GM10248 (cell line): ENCODE results near the gene NLRP9.

Source experiments
- CTCF ChIA-PET: fragments of 300-600 bp; sonication (Branson Sonifier 250); formaldehyde crosslinking; extraction: SDS; loops from one replicate; lab custom pipeline; 2021; ENCODE audit warnings: antibody characterized with exemption; lab: Yijun Ruan, JAX
- POLR2A ChIA-PET: fragments of 350-650 bp; sonication (Branson Sonifier 250); formaldehyde crosslinking; extraction: SDS; loops from one replicate; lab custom pipeline; 2020; ENCODE audit warnings: antibody characterized with exemption; lab: Yijun Ruan, JAX
- DNase-seq: peaks from one replicate; pipeline ENCODE4 v3.0.0; 2012; ENCODE audit errors: extremely low spot score
- TF ChIP-seq, protein P1 (sequence below): IDR thresholded peaks from 2 replicates; pipeline ENCODE4 v1.5.1; 2012; ENCODE audit warnings: mild to moderate bottlenecking, low read depth; ENCODE audit errors: extremely low read depth, missing control alignments, control extremely low read depth

NLRP9 gene

DNA sequence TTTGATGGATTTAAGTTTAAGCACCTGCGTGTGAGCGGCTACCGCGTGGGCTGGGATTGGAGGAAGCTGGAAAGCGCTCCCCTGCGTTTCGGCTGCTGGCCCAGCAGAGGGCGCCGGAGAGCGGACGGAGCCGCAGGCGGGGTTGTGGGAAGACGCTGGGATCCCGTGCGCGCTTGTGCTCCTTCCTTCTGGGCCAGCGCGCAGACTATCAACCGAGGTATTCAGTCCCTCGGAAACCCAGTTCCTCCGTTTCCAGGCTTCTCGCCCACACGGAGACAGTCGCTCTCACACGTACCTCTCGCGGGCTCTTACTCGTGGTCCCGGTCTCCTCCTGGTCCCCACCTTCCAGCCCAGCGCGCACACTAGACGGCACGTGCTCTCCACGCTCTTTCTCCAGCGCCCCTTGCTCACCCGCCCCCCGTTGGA lies 34.4 kb downstream of the NLRP9 start:
- peak; percentile 42 for DNase-seq
- ChIA-PET POLR2A (no interaction called here), CTCF (interaction anchor here (1.0 to 1.6 kb wide), 4 partner anchors 10 to 189 kb away, joined by 3 to 4 read pairs (median 4); no protein-coding TSS in a partner anchor)
- TF ChIP-seq, protein P1, sequence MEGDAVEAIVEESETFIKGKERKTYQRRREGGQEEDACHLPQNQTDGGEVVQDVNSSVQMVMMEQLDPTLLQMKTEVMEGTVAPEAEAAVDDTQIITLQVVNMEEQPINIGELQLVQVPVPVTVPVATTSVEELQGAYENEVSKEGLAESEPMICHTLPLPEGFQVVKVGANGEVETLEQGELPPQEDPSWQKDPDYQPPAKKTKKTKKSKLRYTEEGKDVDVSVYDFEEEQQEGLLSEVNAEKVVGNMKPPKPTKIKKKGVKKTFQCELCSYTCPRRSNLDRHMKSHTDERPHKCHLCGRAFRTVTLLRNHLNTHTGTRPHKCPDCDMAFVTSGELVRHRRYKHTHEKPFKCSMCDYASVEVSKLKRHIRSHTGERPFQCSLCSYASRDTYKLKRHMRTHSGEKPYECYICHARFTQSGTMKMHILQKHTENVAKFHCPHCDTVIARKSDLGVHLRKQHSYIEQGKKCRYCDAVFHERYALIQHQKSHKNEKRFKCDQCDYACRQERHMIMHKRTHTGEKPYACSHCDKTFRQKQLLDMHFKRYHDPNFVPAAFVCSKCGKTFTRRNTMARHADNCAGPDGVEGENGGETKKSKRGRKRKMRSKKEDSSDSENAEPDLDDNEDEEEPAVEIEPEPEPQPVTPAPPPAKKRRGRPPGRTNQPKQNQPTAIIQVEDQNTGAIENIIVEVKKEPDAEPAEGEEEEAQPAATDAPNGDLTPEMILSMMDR: peak; percentile 65

DNA sequence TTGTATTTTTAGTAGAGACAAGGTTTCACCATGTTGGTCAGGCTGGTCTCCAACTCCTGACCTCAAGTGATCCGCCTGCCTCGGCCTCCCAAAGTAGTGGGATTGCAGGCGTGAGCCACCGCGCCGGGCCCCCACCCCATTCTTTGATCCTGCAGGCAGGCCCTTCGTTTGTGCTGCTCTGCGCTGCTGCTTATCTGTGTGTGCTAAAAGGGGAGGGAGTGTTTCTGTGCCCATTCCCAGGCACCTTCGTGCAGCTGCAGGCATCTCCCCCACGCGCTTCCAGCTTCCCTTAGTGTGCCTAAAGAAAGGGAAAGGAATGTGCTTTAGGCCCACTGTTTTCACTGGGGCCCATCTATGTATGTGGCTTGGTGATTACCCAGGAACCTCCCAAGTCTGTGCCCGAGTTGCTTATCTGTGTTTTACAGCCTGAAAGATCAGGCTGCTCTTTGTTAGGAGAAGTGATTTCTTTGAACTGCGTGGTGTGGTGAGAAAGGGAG lies 36.0 kb downstream of the NLRP9 start:
- TF ChIP-seq, protein P1: no peak
- ChIA-PET CTCF (interaction anchor here (1.0 to 1.4 kb wide), 2 partner anchors 69 to 551 kb away, joined by 3 to 4 read pairs; no protein-coding TSS in a partner anchor), POLR2A (no interaction called here)
- DNase-seq: no peak

DNA sequence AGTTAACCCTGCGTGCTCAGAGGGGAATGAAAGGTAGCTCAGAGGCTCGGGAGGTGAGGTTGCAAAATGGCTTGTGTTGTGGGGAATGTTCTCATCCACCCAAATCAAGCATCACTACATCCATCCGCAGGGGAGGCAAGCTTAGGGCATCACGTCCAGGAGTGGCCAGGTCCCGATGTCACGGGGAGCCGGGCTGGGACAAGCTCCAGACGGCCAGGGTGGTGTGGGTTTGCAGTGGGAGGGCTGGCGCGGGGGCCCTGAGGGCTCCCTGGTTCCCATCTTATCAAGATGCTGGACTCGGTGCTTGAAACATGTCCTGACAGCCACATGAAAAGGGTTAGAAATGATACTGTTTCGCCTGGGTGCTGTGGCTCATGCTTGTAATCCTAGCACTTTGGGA lies 37.4 kb downstream of the NLRP9 start:
- ChIA-PET CTCF (no interaction called here), POLR2A (interaction anchor here (0.5 kb wide), 1 partner anchor 29 kb away, joined by 4 read pairs; no protein-coding TSS in a partner anchor)
- DNase-seq: no peak
- TF ChIP-seq, protein P1: no peak

DNA sequence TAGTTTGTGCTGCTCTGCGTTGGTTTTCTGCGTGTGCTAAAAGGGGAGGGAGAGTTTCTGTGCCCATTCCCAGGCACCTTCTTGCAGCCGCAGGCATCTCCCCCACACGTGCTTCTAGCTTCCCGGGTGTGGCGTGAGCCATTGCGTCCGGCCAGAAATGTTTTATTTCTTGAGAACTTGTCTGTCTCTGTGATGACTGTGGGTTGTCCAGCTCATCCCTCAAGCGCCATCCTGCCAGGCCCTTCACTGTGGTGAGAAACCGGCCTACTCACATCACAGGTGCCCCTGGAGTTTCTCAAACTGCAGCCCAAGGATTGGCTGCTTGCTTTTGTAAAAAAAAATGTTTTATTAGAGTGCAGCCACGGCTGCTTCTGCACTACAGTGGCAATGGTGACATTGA lies 39.0 kb downstream of the NLRP9 start:
- POLR2A ChIA-PET: no interaction called here
- TF ChIP-seq, protein P1: no peak
- CTCF ChIA-PET: no interaction called here
- no peak for DNase-seq

DNA sequence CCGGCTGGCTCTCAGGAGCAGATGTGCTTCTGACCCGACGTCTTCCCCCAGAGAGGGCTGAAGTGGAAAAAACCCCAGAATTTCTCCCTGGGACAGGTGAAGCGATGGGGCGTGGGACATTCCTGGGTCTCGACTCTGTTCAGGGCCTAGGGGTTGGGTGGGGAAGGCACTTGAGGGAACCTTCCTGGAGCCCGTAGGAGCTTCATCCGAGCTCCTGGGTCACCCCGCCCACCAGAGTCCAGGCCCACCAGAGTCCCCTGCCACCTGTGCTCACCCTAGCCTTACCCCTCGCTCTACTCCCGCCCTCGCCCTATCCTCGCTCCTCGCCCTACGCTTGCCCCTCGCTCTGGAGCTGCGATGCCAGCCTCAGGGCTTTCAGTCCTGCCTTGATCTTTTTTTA lies 39.9 kb downstream of the NLRP9 start:
- TF ChIP-seq, protein P1: no peak
- ChIA-PET CTCF (no interaction called here), POLR2A (no interaction called here)
- DNase-seq: no peak

DNA sequence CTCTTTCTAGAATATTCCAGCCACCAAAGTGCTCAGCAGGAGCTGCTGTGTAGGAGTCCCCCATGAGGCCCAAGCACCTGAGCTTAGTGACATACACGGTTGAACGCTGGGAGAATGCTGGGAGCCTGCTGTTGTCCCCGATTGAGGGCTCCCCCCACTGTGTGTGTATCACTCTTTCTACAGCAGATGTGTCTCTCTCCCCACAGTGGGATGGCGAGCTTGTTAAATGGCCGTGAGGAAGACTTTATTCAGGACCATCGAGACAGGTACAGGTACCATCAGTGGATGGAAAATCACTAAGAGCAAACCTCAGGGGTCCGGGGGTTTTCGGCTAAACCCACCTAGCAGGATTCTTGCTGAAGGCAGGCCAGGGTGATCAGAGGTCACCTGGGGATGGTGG lies 40.5 kb downstream of the NLRP9 start:
- DNase-seq: no peak
- ChIA-PET CTCF (no interaction called here), POLR2A (no interaction called here)
- TF ChIP-seq, protein P1: no peak

DNA sequence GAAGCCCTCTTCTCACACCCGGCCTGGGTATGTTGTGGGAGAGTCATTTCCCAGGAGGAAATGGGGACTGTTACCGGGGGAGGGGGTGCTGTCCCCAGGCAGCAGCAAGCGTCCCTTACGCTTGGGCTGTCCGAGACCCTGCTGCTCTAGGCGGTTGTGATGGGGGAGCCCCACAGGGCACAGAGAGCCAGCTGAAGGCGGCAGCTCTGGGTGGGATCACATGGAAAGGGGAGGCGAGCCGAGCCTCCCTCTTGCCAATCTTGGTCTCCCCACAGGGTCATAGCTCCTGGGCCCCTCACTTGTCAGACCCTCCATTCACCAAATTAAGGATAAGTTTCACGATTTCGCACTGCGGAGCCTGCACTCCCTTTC lies 41.1 kb downstream of the NLRP9 start:
- DNase-seq: no peak
- POLR2A ChIA-PET: no interaction called here
- CTCF ChIA-PET: no interaction called here
- TF ChIP-seq, protein P1: no peak
